ENCODE data around the gene FOXN4.
"Not testable (repeated sequence)": the region's sequence is repeated elsewhere in the genome, so short reads cannot be mapped to it uniquely, and the experiment has no call there.

FOXN4 gene, protein sequence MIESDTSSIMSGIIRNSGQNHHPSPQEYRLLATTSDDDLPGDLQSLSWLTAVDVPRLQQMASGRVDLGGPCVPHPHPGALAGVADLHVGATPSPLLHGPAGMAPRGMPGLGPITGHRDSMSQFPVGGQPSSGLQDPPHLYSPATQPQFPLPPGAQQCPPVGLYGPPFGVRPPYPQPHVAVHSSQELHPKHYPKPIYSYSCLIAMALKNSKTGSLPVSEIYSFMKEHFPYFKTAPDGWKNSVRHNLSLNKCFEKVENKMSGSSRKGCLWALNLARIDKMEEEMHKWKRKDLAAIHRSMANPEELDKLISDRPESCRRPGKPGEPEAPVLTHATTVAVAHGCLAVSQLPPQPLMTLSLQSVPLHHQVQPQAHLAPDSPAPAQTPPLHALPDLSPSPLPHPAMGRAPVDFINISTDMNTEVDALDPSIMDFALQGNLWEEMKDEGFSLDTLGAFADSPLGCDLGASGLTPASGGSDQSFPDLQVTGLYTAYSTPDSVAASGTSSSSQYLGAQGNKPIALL

DNA sequence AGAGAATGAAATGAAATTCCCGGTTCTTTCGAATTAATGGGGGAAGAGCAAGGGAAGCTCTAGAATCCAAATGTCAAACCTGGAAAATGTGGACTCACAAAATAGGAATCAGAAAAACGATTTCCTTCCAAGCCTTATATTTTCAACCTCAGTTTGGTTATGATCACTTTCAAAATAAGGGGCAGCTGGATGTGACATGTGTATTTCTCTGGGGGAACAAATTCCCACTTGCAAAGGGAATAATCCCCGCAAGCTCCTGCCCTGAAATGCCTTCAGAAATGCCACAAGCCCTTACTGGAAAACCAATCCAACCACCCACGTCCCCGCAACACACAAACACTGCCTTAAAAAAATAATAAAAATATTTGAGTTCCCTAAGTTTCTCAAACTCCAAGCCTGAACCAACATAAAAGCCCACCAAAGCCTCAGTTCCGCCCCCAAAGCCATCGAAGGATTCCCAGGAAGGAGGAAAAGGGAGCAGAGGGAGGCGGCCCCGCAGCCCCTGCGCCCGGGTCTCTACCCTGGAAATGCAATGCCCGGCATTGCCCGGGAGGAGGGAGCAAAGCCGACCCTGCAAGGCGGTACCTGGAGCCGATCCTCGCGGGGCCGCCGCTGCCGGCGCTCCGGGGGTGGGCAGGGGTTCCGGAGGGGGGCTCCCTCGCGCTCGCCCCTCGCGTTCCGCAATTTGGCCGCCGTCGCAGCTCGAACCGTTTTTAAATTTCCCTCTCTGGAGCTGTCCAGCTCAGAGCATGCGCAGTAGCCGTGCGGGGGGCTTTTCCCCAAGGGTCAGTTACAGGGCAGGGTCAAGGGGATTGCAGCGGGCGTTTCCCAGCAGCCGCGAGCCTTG is at the start of gene FOXN4:
TSS of gene FOXN4 (minus strand) at position 751 of the 847 bp plus-strand sequence. CDS start 963 bp downstream, outside the sequence.
- FAIRE-seq, result no peak

- no peak for FAIRE-seq
Measured at GRCh38 chr12:109358154-109358869, 49.2 kb upstream of the FOXN4 start.

DNA sequence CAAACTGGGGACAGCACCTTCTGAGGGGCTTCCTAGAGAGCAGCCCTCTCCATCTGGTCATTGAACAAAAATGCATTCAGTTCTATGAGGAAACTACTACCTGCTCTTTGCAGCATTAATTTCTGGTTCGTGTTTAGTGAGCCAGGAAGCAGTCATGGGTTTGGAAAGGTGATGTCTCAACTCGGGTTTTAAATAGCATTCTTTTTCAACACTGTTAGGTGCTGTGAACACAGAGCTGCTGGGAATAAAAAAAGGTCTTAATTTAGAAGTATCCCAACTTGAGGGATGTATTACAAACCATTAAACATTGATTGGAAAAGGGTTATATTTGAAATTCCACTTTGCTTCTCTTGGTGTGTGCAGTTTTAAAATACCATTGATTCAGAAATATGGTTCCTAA is 47.9 kb upstream of the FOXN4 start:
- no peak for FAIRE-seq

DNA sequence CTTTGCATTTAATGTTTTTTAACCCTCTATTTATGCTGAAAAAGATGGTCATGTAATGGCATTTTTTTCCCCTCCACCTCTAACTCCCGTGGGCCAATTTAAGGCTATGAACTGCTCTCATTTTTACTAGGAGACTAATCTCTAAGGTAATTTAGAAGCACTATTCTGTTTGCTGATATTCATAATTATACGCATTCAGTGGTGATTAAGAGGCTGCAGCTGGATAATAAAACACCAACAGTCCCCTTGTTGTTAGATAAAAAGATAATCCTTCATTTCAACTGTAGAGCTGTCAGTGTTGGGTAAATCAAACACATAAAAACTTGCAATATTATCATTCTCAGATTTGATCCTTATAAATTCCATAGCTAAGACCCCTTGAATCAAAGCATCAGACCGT is 47.5 kb upstream of the FOXN4 start:
- FAIRE-seq, result no peak

GRCh38 chr12:109352184-109352583 is 43.1 kb upstream of the FOXN4 start:
- FAIRE-seq, result no peak

GRCh38 chr12:109347589-109347988 is 38.5 kb upstream of the FOXN4 start, which contains the start of gene MYO1H:
MYO1H (plus strand) TSS chr12:109347900; CDS start chr12:109347961, 61 bp downstream.
- FAIRE-seq, result no peak

DNA sequence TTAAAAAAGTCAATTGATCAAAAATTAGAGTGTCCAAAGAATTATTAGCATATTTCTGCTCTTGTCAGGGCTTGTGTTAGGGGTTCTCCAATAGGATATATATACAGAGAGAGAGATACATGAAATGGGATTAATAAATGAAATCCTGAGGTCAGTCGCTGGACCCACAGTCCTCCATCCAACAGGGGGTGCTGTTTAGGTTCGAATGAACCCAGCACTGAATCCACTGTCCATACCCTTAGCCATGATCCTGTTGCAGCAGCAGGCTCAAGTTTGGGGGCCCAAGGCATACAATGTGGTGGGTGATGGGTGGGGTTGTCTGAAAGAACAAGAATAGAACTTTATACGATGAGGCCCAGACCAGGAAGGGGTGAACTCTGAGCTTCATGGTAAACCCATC is 37.8 kb upstream of the FOXN4 start:
- FAIRE-seq, result no peak

DNA sequence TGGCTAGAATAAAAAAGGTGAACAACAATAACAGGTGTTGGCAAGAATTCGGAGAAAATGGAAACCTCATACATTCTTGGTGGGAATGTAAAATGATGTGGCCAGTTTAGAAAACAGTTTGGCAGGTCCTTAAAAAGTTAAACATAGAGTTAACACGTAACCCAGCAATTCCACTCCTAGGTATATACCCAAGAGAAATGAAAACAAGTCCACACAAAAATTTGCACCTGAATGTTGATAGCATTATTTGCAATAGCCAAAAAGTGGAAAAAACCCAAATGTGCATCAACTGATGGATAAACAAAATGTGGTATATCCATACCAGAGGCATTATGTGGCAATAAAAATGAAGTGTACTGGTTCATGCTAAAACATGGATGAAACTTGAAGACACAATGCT is 36.3 kb upstream of the FOXN4 start:
- no peak for FAIRE-seq

GRCh38 chr12:109343677-109344076 is 34.6 kb upstream of the FOXN4 start:
- no peak for FAIRE-seq

- no peak for FAIRE-seq
Measured at GRCh38 chr12:109336593-109336992, 27.5 kb upstream of the FOXN4 start.

DNA sequence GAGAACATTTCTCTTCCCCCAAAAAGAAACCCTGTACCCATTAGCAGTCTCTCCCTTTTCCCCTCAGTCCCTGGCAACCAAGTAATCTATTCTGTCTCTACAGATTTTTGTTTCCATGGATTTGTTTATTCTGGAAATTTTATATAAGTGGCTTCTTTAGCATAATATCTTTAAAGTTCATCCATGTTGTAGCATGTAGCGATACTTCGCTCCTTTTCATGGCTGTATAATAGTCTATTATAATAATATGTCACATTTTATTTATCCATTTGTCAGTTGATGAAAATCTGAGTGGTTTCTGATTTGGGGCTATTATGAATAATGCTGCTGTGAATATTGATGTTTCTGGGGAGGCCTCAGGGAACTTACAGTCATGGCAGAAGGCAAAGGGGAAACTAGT is 25.8 kb upstream of the FOXN4 start:
- no peak for FAIRE-seq

GRCh38 chr12:109331301-109331952 is 22.3 kb upstream of the FOXN4 start:
- no peak for FAIRE-seq

DNA sequence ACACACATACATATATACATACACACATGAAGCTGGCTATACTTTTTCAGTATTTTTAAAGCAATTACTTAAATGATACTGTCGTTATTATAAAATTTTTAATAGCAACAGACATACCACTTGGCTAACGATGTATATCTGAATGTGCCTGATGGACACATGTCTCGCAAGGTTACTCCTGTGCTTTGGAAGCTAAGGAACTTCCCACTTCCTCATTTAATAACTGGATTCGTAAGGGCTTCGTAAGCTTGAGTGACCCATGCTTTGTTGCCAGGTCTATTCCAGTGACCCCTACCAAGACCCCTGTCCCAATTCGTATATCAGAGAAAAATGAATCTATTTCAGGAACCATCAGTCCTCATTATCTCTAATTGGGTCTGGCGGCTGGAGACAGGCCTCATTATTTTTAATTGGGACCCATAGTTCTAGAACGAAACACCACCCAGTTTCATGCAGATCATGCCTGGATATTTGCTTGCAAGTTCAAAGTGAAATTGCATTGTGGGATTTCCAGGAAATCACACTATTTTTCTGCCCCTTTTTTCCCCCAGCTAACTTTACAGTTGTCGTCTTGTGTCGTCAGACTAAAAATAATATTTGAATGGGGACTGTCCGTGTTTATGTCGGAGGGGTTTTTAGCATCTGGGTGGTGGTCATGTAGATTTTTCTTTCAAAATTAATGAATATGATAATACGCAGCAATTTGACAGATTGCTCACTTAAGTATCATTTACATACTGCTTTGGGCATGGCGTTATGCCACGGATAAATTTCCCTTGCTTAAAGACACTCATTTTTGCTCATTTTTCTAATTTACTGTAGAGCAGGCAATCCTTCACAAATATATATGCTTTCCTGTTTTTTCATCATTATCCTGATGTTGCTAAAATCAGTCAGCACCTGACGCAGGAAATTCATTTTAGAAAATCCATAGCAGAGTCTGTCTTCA is 21.5 kb upstream of the FOXN4 start:
- no peak for FAIRE-seq

- FAIRE-seq, result no peak
Measured at GRCh38 chr12:109329686-109330085, 20.6 kb upstream of the FOXN4 start.

DNA sequence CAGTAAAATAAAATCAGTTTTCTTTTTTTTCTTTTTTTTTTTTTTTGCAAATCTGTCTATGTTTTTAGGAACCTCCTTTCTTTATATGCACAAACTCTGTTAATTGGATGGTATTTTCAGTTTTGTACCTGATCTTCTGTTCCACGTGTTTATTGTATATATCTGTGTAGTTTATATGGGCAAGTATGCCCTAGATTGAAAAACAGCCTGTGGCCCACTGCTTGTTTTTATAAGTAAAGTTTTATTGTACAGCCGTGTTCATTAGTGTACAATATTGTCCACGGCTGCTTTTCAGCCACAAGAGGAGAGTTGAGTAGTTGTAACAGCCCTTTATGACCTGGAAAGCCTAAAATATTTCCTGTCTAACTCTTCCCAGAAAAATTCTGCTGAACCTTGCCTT is 19.9 kb upstream of the FOXN4 start:
- FAIRE-seq, result no peak

DNA sequence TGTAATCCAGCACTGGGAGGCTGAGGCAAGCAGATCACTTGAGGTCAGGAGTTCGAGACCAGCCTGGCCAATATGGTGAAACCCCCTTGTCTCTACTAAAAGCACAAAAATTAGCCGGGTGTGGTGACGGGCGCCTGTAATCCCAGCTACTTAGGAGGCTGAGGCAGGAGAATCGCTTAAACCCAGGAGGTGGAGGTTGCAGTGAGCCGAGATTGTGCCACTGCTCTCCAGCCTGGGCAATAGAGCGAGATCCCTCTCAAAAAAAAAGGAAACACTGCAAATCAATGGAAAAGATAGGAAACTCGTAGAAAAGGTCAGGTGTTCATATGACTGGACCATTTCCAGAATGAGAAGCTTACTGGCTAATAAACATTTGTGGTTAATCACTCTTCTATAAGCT is 12.2 kb upstream of the FOXN4 start:
- not testable (repeated sequence) for FAIRE-seq

DNA sequence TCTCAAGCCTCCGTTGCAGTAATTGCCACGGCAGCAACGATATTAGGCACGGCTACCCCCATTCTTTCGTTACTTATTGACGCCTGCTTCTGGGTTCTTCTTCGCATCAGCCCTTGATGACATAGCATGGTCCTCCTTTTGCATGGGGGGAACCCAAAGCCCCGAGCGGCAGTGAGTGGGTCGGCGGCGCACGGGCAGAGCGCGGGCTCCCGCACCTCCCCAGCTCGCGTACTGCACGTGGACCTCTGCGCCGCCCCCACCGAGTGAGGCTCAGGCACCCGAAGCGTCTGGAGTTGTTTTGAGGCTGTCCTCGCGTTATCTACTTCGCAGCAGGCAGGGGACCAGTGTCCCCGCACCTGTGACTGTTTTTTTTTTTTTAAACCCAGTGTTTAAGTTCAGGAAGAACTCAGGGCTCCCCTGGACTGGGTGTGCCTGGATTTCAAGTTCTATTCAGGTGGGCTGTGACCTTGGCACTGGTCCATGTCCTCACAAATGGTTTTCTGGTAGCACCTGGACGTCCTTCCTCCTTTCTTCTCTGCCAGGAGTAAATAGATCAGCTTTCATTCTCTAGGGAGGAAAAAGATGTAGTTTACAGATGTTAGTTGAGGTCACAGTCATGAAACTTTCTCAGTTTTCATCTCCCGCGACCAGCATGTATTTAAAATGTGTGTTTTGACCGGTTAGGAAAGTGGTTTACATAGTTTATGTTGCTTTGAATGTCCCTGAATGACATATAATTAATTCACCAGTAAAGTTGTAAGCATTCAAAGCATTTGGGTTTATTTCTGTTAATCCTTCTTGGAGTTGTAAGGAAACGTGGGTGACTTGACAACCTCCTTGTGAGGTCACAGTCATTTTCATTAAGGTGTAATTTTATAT is 1.4 kb upstream of the FOXN4 start:
- FAIRE-seq, result no peak

GRCh38 chr12:109309381-109310246 is 530 bp upstream of the FOXN4 start:
- FAIRE-seq, result no peak

DNA sequence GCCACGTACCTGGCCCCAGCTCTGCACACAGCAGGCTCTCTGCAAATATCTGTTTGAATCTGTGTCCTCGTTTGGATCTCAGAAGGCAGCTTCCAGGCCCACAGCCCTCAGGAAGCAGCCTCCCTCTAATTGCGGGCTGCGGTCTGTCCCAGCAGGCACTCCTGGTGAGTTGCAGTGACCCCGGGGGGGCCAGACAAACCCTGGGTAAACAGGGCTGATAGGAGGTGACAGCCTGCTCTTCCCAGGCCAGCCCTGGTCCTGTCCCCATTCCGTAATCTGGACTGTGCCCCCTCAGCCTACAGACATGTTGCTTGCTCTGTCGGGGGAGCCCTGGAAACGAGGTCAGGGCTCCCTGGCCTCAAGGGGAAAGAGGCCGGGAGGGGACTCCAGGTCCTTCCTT is 2.0 kb downstream of the FOXN4 start:
- FAIRE-seq, result no peak

All from TTC549 (cell line).